ENCODE measurements around the gene SBF2.

- TF ChIP-seq EZH2 (IDR thresholded peaks at IDR 0.05; ENCODE audit: low read length) (no peak), CTCF (optimal IDR thresholded peaks at IDR 0.05 in 1 of 3, IDR thresholded peaks at IDR 0.05 in 1 of 3, conservative IDR thresholded peaks at IDR 0.05 in 1 of 3; ENCODE audit: extremely low read depth in 1 of 3, insufficient read depth in 2 of 3, low read length in 3 of 3) (no peak)
These were observed 235.7 kb downstream of the SBF2 start for GRCh38 chr11:10058356-10058755.

All from keratinocyte (primary cell).